Hindlimb muscle (tissue), 1 donor: Measurements from ENCODE around the gene MBD1. TPM values are rescaled to one million over a fixed set of nuclear protein-coding genes. Genes with fewer than 3 reads are reported as not detected.
"Not testable (repeated sequence)": the region's sequence is repeated elsewhere in the genome, so short reads cannot be mapped to it uniquely, and the experiment has no call there.

Source experiments
- DNase-seq: peaks from one replicate; pipeline ENCODE4 v3.0.0-alpha.2; 2013
- polyA plus RNA-seq: library from polyadenylated mRNA; unstranded; fragments of 120-200 nt; gene quantifications from one replicate; pipeline ENCODE4 v1.2.1, GENCODE V29; 2013; ENCODE audit not compliant: insufficient read length

The MBD1 gene
- polyA plus RNA-seq, result 45.4 TPM

DNA sequence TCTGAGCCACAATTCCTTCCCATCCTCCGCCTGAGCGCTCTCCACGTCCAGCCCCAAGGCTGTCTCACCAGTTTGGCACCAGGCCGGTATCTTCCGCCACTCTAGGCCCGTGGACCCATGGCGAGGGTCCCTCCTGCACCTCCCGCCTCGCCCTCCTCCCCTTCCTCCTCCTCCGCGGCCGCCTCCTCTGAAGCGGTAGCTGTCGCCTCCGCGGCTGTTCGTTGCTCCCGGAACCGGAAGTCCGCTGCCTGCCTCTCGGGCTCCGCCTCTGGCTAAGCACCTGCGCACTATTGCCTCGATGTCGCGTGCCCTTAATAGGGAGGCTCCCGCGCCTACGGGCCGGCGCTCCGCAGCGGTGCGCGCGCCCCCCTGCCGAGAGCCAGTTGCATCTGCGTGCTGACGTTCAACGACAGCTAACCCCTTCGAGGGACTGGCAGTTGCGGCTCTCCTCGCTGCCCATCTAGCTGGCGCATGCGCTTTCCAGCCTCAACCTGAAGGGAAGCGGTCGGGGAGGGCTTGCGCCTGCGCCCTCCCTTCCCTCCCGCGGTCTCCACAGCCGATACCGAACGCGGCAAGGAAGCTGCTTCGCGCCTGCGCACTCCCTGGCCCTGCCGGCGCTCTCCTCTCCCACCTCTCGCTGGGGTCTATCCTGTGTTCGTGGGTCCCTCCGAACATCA lies at the start of gene MBD1:
MBD1 (minus strand) TSS at position 229 of the 677 bp plus-strand sequence. CDS start 1,531 bp downstream, outside the sequence.
- peak; percentile 98 for DNase-seq

GRCh38 chr18:50330176-50330575 lies 48.9 kb upstream of the MBD1 start:
- no peak for DNase-seq

GRCh38 chr18:50327983-50328382 lies 46.7 kb upstream of the MBD1 start:
- DNase-seq, result no peak

- no peak for DNase-seq
These were observed 39.4 kb upstream of the MBD1 start for GRCh38 chr18:50320719-50321118.

DNA sequence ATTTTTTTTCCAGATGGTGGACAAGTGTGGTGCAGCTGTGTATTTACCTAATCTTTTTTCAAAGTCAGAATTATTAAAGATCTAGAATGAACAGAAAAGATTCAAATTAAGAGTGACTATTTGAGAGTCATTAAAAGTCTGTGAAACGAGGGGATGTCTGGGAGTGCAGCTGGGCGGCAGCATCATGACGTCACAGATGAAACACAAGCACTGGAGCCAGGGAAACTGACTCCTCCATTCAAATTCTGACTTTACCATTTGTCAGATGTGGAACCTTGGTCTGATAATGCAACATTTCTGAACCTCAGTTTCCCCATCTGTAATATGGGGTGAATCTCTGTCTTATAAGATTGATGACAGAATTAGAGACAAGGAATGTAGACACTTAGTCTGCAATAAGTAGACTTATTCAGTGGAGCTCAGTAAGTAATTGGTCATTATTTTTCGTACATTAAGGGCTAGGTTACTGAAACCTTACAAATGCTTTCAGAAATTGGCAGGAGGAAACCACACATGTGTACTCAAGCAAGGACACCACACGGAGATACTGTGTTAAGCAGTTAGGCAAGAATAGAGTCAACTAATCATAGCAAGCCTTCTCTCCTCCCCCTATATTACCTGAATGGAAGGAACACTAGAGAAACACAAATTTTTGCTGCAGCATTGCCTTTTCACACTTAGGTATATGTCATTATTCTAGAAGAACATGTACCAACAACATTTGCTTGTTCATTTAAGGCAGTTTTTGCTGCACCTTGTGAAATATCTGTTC lies 34.0 kb upstream of the MBD1 start:
- DNase-seq, result no peak

- no peak for DNase-seq
These were observed 32.6 kb upstream of the MBD1 start for GRCh38 chr18:50313873-50314460.

DNA sequence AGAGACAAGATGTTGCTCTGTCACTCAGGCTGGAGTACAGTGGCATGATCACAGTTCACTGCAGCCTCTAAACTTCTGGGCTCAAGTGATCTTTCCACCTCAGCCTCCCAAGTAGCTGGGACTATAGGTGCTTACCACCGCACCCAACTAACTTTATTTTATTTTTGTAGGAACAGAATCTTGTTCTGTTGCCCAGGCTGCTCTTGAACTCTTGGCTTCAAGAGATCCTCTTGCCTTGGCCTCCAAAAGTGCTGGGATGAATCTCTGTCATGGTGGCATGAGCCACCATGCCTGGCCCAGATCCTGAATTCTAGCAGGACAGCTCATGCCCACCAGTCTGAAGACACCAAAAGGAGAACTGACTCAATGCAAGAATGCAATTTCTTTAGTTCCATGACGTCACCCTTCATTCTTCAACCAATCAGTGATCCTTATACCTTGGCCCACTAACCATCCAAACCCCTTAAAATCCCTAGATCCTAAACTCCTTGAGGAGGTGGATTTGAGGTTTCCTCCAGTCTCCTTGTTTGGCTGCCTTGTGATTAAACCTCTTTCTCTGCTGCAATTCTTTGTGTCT lies 31.8 kb upstream of the MBD1 start:
- DNase-seq, result no peak

DNA sequence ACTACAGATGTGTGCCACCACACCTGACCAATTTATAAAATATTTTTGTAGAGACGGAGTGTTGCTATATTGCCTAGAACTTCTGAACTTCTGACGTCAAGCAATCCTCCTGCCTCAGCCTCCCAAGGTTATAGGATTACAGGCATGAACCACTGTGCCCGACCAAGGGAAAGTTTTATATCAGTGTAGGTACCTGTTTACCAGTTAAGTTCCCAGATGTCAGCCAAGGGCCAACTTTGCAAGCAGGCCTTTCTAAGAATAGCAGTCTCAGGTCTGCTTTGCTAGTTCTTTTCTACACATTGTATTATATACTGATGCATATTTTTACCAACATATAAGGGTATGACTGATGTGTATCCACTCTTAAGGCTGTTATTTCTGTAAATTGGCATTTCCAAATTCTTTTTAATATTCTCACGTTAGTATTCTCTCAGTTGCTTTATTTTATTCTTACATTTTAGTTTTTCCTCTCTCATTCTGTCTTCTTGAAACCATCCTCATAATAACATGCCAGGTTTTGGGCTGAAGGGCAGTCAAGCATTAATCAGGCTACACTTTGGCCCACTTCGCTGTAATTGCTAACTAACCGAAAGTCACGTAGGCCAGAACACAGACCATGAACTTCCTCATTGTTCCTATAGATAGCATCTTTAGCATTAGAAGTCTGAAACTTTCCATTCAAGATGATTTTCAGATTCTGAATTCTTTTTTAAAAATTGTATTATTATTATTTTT lies 31.1 kb upstream of the MBD1 start:
- DNase-seq, result no peak

DNA sequence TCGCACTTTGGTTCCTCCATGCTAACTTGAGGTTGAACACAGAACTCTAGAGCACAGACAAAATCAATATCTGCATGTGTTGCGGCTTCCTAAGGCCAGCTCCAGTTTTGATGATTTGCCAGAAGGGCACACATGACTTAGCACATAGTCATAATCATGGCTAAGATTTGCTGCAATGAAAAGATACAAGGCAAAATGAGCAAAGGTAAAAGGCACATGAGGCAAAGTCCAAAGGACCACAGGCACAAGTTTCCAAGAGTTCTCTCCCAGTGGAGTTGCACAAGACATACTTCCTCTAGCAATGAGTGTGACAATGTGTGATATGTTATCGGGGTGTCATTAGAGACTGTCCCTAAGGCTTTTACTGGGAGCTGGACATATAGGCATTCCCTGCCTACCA lies 30.3 kb upstream of the MBD1 start:
- no peak for DNase-seq

- no peak for DNase-seq
These were observed 28.8 kb upstream of the MBD1 start for GRCh38 chr18:50310080-50310479.

DNA sequence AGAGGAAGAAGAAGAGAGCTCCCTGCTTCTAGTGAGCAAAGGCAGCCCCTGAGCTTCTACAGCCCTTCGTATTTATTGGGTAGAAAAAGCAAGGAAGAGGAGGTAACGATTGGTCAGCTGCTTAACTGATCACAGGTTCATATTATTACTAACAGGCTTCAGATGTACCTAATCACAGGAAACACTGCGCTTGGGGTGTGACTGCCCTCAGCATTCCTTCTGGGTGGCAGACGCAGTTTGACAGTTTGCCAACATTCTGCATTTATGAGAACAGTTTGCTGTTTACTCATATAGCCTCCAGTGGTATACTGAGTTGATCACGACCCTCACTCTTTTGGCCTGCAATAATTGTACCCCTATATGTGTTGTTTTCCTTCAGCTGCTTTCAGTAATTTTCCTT lies 27.5 kb upstream of the MBD1 start:
- DNase-seq, result not testable (repeated sequence)

GRCh38 chr18:50307738-50308470 lies 26.6 kb upstream of the MBD1 start:
- peak; percentile 79 for DNase-seq

GRCh38 chr18:50307400-50307737 lies 26.0 kb upstream of the MBD1 start:
- no peak for DNase-seq

DNA sequence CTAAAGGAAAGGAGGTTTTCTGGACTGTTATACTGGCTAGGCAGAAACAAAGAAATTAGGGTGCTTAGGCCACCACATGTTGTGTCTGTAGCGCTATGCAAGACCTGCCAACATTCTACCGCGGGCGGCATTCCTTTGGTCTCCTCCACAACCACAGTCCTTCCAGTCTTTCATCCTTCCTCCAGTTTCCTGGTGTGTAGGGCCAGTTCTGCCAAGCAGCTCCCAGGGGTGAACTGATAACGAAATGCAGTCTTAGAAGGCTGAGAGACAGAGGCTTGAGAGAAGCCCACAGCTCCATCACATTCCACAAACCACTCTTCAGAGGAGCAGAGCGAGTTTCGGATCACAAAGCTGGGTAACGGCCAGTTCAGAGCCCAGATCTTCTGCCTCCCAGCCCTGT lies 25.6 kb upstream of the MBD1 start:
- no peak for DNase-seq

GRCh38 chr18:50301074-50301473 lies 19.8 kb upstream of the MBD1 start:
- DNase-seq, result no peak

- no peak for DNase-seq
These were observed 18.5 kb upstream of the MBD1 start for GRCh38 chr18:50299626-50300388.

DNA sequence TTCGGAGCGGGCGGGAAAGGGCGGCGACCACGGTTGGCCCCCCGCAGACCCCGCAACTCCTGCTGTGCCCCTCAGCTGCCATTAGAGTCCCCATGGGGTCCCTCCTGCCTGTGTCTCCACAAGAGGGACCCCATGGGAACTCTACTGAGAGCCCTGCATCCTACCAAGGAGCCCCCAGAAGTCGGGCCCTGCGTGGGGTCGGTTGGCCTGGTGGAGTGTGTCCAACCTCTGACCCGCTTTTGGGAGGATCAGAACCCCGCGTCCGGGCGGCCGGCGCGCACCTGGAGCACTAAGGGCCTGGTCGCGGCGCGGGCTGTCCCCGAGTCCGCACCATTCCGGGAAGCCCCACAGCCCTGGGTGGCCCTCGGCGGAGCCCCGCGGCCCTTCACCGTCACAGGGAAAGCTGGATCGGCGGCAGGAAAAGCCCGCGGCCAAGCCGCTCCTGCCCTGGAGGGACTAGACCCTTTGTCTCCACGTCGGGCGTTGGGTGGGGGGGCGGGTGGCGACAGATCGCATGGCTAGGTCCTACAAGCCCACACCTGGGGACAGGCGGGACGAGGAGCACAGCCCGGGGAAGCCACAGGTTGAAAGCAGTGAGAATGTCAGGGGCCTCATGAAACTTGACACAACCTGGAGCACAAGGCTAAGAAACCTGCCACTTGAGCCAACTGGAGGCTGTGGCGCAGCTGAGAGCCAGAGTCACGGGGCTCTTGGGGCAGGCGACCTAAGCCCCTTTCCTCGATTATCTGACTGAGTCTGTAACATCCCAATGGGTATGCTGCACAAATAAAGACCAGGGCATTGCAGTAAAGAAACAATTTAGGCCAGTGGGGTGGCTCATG lies 17.3 kb upstream of the MBD1 start:
- DNase-seq, result no peak

DNA sequence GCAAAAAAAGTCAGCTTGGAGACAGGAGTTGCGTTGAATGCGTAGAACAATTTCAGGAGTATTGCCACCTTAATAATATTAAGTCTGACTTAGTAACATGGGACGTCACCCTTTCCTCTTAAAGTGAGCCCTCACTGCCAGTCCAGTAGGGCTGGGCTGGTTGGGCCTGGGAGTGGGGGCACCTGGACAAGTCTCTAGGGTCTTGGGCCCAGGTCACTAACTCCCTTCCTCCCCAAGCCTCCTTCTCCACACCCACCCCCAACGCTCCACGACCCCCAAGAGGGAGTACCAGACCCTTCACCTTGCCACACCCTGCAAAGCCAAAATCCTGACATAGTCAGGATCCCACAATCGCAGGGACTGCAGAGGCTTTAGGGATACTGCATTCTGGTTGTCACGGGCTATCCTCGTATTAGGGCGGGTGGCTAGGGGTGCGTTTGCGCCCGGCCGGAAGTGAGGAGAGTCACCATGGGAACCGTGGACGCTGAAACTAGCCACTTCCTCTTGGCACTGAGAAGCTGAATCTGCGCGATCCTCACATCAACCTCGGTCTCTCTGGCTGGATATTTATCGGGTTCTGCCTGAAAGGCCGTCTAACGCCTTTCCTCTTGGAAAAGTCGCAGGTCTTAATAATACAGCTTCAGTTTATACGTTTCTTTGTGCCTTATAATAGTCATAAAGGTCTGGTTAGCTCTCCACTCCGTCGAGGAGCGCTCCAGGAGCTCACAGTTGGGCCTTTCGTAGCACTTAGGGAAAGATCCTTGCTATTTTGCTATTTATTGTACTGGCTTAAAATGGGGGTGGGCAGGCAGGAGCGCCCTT lies 16.5 kb upstream of the MBD1 start:
- peak; percentile 77 for DNase-seq

DNA sequence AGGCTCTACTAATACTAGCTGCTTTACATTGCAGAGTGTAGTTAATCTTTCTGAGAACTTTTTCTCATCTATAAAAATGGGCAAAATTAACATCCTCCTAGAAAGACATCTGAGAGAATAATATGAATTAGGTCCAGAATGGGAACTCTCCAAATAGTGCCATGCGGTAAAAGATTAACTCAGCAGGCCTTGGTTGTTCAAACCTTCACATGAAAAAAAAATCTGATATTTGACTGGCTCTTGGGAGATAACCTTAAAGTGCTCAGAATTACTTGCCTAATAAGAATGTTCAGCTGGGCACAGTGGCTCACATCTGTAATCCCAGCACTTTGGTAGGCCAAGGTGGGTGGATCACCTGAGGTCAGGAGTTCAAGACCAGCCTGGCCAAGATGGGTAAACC lies 11.7 kb upstream of the MBD1 start:
- DNase-seq, result no peak

GRCh38 chr18:50289108-50289443 lies 7.8 kb upstream of the MBD1 start:
- DNase-seq, result no peak
